Kidney epithelial cell (primary cell): ENCODE results near the gene MYDGF. TPM values are rescaled to one million over a fixed set of nuclear protein-coding genes. Genes with fewer than 3 reads are reported as not detected.

Experiments
- DNase-seq: peaks from one replicate; pipeline ENCODE4 v3.0.0-alpha.2; 2010; ENCODE audit warnings: low read depth
- H3K27me3 ChIP-seq: 2 replicates; pipeline ENCODE4 v1.6.0; 2011; ENCODE audit warnings: low read length; ENCODE audit not compliant: control insufficient read depth, insufficient read depth
- H3K36me3 ChIP-seq: 2 replicates; pipeline ENCODE4 v1.5.1; 2011; ENCODE audit warnings: low read length; ENCODE audit not compliant: control insufficient read depth, insufficient read depth
- H3K4me3 ChIP-seq: 2 replicates; pipeline ENCODE4 v1.5.1; 2011; ENCODE audit warnings: low read depth, mild to moderate bottlenecking, control low read depth, low read length
- CTCF ChIP-seq: IDR thresholded peaks from 2 replicates; pipeline ENCODE4 v1.5.1; 2011; ENCODE audit warnings: mild to moderate bottlenecking, moderate library complexity, low read length, control low read depth, inconsistent platforms; ENCODE audit not compliant: insufficient read depth, poor library complexity, severe bottlenecking
- total RNA-seq: library from RNA; depleted of rRNA; stranded (reverse); fragments of >200 nt; gene quantifications from 2 replicates; pipeline ENCODE4 v1.2.3, GENCODE V29; 2015

MYDGF gene
- total RNA-seq, 1 donor from 2014 or later: 173 TPM

- Histone ChIP-seq H3K36me3 (peaks cover 7% of the 10 kb centered on the region), H3K27me3 (no peaks in the 10 kb centered on the region), H3K4me3 (no peak overlapping the region)
- no peak for DNase-seq
- peak; percentile 4 for TF ChIP-seq CTCF
These were observed 20.2 kb upstream of the MYDGF start for GRCh38 chr19:4690361-4690760.

DNA sequence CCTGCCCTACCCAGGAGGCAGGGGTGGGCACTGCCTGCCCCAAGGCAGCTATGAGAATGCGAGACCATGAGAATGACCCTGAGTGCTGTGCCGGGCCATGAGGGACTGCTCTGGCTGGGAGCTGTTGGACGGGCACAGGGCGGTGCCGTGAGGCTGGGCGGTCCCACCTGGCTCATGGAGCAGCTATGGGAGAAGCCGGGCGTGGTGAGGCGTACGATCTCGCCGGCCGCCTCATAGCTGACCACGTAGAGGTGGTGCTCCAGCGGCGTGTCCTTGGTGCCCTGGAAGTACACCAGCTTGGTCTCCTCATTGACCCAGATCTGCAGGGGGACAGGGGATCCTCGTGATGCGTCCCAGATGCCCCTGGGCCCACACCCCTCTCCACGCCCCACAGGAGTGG lies 19.3 kb upstream of the MYDGF start:
- no peak for TF ChIP-seq CTCF
- no peak overlapping the region for H3K4me3 ChIP-seq
- no peak for DNase-seq
- no peaks in the 10 kb centered on the region for H3K27me3 ChIP-seq
- peaks cover 5% of the 10 kb centered on the region for H3K36me3 ChIP-seq

GRCh38 chr19:4688587-4688986 lies 18.4 kb upstream of the MYDGF start:
- TF ChIP-seq CTCF: no peak
- DNase-seq: no peak
- Histone ChIP-seq H3K27me3 (no peaks in the 10 kb centered on the region), H3K36me3 (peaks cover 4% of the 10 kb centered on the region), H3K4me3 (no peak overlapping the region)

DNA sequence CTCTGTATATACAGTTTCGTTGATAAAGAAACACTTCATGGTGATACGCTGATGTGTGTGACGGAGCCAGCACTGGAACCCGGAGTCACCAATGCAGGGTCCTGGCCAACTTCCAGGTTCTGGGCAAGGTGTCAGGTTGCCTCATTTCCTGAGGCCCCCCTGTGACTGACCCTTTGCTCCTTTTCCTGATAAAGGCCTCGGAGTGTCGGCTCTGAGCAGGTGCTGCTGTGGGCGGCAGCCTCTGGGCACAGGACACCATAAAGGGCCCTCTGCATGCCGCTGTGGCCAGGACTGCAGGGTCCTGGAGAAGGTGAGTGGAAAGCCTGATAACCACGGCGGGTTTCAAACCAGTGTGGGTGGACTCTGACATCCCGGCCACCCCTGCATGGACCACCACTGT lies 17.3 kb upstream of the MYDGF start:
- no peak overlapping the region for H3K4me3 ChIP-seq
- H3K36me3 ChIP-seq: peaks cover 2% of the 10 kb centered on the region
- H3K27me3 ChIP-seq: no peaks in the 10 kb centered on the region
- no peak for DNase-seq
- TF ChIP-seq CTCF: no peak

- TF ChIP-seq CTCF: no peak
- no peak overlapping the region for H3K4me3 ChIP-seq
- no peaks in the 10 kb centered on the region for H3K36me3 ChIP-seq
- DNase-seq: no peak
- H3K27me3 ChIP-seq: no peaks in the 10 kb centered on the region
These were observed 16.6 kb upstream of the MYDGF start for GRCh38 chr19:4686700-4687099.

DNA sequence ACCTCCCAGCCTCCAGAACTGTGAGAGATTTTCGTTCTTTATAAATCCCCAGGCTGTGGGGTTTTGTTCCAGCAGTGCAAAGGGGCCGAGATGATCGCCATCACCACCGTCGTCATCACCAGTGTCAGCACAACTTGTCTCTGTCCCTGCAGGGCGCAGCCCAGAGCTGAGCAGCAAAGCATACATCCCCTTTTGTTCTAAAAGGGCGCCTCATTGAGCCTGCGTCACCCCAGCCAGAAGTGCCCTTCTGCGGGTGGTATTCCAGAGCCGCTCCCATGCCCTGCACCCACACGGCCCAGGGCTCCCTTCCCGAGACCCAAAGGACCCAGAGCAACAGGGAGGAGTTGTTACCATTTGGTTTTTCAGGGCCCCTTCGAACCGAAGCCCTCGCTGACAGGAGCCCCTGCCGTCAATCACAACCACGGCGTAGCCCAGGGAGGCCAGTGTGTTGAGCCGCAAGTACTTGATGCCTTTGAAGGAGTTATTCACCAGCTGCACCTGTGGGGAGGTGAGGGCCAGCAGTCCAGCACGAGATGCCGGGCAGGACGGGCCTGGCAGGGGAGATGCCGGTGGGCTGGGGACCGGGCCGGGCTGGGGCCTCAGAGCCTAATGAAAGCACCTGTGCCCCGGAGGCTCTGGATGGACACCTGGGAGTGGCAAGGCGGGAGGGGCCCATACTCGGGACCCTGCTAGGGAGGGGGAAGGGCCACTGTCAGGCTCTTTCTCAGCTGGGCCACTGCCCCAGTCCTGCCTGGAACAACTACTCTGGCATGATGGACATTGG lies 14.4 kb upstream of the MYDGF start:
- no peaks in the 10 kb centered on the region for H3K27me3 ChIP-seq
- H3K4me3 ChIP-seq: no peak overlapping the region
- no peak for TF ChIP-seq CTCF
- no peaks in the 10 kb centered on the region for H3K36me3 ChIP-seq
- DNase-seq: no peak
